C4-2B (cell line): ENCODE data around the gene TSPAN9.

ENCODE experiments used
- ZFX ChIP-seq: fragments of 450-650 bp; IDR thresholded peaks from 2 replicates; pipeline ENCODE4 v1.6.1; 2017
- TF ChIP-seq, protein P1 (sequence below): fragments of 450-650 bp; conservative IDR thresholded peaks from 2 replicates; pipeline ENCODE4 v1.5.1; 2017; ENCODE audit warnings: mild to moderate bottlenecking

DNA sequence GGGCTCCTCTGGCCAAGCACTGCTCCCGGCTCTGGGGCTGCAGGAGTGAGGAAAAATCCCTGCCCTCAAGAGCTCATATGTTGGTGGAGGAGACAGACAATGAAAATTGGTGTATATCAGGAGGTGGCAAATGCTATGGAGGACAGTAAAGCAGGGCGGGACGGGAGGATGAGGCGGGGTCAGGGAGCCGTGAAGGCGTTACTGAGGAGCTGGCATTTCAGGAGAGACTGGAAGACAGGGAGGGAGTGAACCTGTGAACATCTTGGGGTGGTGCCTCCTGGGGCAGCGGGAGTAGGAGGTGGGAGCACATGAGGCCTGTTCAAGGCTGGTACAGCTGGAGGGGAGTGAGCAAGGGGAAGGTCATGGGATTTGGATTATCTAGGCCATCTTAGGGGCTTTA lies 26.6 kb downstream of the TSPAN9 start:
- TF ChIP-seq, protein P1, sequence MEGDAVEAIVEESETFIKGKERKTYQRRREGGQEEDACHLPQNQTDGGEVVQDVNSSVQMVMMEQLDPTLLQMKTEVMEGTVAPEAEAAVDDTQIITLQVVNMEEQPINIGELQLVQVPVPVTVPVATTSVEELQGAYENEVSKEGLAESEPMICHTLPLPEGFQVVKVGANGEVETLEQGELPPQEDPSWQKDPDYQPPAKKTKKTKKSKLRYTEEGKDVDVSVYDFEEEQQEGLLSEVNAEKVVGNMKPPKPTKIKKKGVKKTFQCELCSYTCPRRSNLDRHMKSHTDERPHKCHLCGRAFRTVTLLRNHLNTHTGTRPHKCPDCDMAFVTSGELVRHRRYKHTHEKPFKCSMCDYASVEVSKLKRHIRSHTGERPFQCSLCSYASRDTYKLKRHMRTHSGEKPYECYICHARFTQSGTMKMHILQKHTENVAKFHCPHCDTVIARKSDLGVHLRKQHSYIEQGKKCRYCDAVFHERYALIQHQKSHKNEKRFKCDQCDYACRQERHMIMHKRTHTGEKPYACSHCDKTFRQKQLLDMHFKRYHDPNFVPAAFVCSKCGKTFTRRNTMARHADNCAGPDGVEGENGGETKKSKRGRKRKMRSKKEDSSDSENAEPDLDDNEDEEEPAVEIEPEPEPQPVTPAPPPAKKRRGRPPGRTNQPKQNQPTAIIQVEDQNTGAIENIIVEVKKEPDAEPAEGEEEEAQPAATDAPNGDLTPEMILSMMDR, result no peak
- no peak for TF ChIP-seq ZFX
